MCF 10A (cell line): ENCODE data around the gene C1orf94. TPM values are rescaled to one million over a fixed set of nuclear protein-coding genes. Genes with fewer than 3 reads are reported as not detected.

Experiments used
- BruUV-seq: library from RNA; stranded (reverse); fragments of 400-500 nt; replicated peaks from 2 replicates; lab custom pipeline; 2021; lab: Mats Ljungman, UMichigan
- CTCF ChIA-PET: fragments of 300-600 bp; sonication (Branson Sonifier 250); formaldehyde crosslinking; extraction: SDS; loops from one replicate; lab custom pipeline; 2021; ENCODE audit warnings: antibody characterized with exemption, inconsistent platforms; lab: Yijun Ruan, JAX
- POLR2A ChIA-PET: fragments of 300-600, 350-650 bp; sonication (Branson Sonifier 250); formaldehyde crosslinking; extraction: SDS; loops from one replicate; lab custom pipeline; 2020; ENCODE audit warnings: antibody characterized with exemption, inconsistent platforms; lab: Yijun Ruan, JAX
- DNase-seq: peaks from one replicate; pipeline ENCODE4 v3.0.0-alpha.2; 2018; ENCODE audit not compliant: unreplicated experiment
- H3K27ac Mint-ChIP-seq: one replicate; pipeline ENCODE4 v1.8.0; 2022; ENCODE audit warnings: mild to moderate bottlenecking, low read depth, mixed read lengths; ENCODE audit not compliant: unreplicated experiment
- H3K27me3 Mint-ChIP-seq: one replicate; pipeline ENCODE4 v1.8.0; 2022; ENCODE audit warnings: mixed read lengths; ENCODE audit not compliant: insufficient read depth, unreplicated experiment
- H3K36me3 Mint-ChIP-seq: one replicate; pipeline ENCODE4 v1.8.0; 2022; ENCODE audit warnings: mild to moderate bottlenecking, moderate library complexity, mixed read lengths; ENCODE audit not compliant: insufficient read depth, unreplicated experiment
- H3K4me1 Mint-ChIP-seq: one replicate; pipeline ENCODE4 v1.8.0; 2022; ENCODE audit warnings: mixed read lengths; ENCODE audit not compliant: insufficient read depth, unreplicated experiment
- H3K4me3 Mint-ChIP-seq: one replicate; pipeline ENCODE4 v1.8.0; 2022; ENCODE audit warnings: mild to moderate bottlenecking, moderate library complexity, mixed read lengths; ENCODE audit not compliant: unreplicated experiment
- H3K9me3 Mint-ChIP-seq: one replicate; pipeline ENCODE4 v1.8.0; 2022; ENCODE audit warnings: mixed read lengths; ENCODE audit not compliant: unreplicated experiment
- intact Hi-C: fragments of 100-400 bp; cut with micrococcal nuclease; formaldehyde crosslinking; loops from 2 replicates; pipeline ENCODE4 v1.14.1; 2022
- total RNA-seq: library from RNA; stranded (reverse); gene quantifications from 2 replicates; pipeline ENCODE4 v1.2.3, GENCODE V29; 2022
- TF ChIP-seq, protein P1 (sequence below): fragments of 200-600 bp; IDR thresholded peaks from one replicate; pipeline ENCODE4 v1.8.0; 2022; ENCODE audit warnings: antibody characterized with exemption, mild to moderate bottlenecking; ENCODE audit not compliant: unreplicated experiment

Gene C1orf94
- total RNA-seq, 1 experiment from 2014 or later, result not detected

DNA sequence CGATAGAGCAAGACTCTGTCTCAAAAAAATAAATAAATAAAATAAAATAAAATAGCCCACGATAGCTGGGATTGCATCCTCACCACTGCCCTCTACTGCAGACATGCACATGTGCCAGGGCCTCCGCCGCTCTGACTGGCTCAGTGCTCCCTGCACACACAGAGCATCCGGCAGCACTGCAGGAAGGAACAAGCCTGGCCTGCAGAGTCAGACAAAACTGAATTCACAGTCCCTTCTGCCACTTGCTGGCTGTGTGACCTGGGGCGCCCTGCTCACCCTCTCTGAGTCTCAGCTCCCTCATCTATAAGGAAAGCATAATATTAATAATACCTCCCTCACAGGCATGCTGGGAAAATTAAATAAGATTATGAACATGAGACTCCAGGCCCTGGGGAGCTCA is 47.1 kb upstream of the C1orf94 start:
- Mint-ChIP-seq H3K4me1 (no peaks in the 10 kb centered on the region), H3K27ac (no peak overlapping the region), H3K4me3 (no peak overlapping the region), H3K9me3 (peaks cover 61% of the 10 kb centered on the region), H3K36me3 (no peaks in the 10 kb centered on the region), H3K27me3 (no peaks in the 10 kb centered on the region)
- TF ChIP-seq, protein P1, sequence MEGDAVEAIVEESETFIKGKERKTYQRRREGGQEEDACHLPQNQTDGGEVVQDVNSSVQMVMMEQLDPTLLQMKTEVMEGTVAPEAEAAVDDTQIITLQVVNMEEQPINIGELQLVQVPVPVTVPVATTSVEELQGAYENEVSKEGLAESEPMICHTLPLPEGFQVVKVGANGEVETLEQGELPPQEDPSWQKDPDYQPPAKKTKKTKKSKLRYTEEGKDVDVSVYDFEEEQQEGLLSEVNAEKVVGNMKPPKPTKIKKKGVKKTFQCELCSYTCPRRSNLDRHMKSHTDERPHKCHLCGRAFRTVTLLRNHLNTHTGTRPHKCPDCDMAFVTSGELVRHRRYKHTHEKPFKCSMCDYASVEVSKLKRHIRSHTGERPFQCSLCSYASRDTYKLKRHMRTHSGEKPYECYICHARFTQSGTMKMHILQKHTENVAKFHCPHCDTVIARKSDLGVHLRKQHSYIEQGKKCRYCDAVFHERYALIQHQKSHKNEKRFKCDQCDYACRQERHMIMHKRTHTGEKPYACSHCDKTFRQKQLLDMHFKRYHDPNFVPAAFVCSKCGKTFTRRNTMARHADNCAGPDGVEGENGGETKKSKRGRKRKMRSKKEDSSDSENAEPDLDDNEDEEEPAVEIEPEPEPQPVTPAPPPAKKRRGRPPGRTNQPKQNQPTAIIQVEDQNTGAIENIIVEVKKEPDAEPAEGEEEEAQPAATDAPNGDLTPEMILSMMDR, result no peak
- intact Hi-C loops, result no loop called here
- ChIA-PET POLR2A (no interaction called here), CTCF (no interaction called here)
- BruUV-seq, result no TSS peak
- DNase-seq, result no peak

DNA sequence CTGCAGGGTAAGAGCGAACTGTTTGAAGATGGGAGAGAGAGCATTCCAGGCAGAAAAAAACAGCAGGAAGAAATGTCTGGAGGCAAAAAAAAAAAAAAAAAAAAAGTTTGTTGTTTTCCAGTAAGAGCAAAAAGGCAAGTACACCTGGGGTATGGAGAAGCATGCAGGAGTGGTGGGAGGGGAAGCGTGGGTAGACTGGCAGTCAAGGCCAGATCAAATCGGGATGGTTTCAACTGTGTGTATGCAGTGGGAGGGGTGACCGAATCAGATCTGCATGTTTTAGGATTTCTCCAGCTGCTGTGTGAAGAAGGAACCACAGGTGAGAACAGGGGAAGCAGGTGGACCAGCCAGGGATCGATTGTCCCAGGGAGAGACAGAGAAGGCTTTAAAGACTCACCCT is 46.4 kb upstream of the C1orf94 start:
- no peaks in the 10 kb centered on the region for H3K36me3 Mint-ChIP-seq
- TF ChIP-seq, protein P1, result no peak
- POLR2A ChIA-PET, result no interaction called here
- H3K4me1 Mint-ChIP-seq, result no peaks in the 10 kb centered on the region
- H3K4me3 Mint-ChIP-seq, result no peak overlapping the region
- CTCF ChIA-PET, result no interaction called here
- no peaks in the 10 kb centered on the region for H3K27me3 Mint-ChIP-seq
- H3K9me3 Mint-ChIP-seq, result peaks cover 54% of the 10 kb centered on the region
- H3K27ac Mint-ChIP-seq, result no peak overlapping the region
- DNase-seq, result no peak
- BruUV-seq, result no TSS peak
- intact Hi-C loops, result no loop called here

DNA sequence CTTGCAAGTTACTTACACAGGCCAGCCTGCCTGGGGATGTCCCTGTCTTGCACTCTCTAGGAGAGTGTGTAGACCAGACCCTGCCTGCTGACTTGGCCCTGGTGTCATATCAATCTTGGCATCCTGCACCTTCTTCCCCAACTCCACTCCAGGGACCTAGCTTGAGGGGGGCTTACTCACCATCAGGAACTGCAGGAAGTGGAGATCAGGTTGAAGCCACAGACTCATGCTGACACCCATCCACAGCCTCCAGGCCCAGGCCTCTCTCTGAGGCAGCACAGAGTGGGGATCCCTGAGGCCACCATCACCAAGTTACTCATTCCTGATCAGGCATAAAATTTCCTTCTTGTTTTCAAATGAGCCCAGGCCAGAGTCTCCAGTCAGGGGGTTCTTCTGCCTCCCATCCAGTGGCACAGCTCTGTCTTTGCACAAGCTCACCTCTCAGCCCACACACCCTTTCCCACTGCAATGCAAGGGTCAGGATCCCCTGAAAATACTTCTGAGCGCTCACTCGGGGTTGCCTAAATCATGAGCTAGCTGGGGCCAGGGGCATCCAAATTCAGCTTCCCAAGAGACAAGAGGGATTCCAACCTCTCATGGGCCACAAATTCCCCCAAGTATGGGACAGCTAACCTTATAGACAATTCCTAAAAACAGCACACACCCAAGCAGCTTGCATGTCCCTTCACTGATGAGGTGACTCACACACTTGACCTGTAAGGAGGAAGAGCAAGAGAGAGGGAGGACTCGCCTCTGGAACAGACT is 45.1 kb upstream of the C1orf94 start:
- no peaks in the 10 kb centered on the region for H3K27me3 Mint-ChIP-seq
- intact Hi-C loops, result no loop called here
- DNase-seq, result no peak
- no peaks in the 10 kb centered on the region for H3K4me1 Mint-ChIP-seq
- H3K9me3 Mint-ChIP-seq, result peaks cover 50% of the 10 kb centered on the region
- TF ChIP-seq, protein P1, result no peak
- ChIA-PET CTCF (interaction anchor here (0.6 kb wide), 3 partner anchors 155 to 672 kb away, joined by 3 read pairs; no protein-coding TSS in a partner anchor), POLR2A (no interaction called here)
- no peak overlapping the region for H3K27ac Mint-ChIP-seq
- no peak overlapping the region for H3K4me3 Mint-ChIP-seq
- no peaks in the 10 kb centered on the region for H3K36me3 Mint-ChIP-seq
- no TSS peak for BruUV-seq

DNA sequence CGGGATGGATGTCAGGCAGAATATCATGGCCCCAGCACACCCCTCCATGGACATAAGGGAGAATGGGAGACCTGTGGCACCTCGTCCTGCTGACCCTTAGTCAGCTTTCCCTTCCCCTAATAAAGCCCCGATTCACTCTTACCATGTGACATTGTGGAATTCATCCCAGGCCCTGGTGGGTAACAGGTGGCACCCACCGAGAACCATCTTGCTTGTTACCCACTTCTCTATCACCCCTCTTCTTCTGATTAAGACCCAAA is 44.6 kb upstream of the C1orf94 start:
- Mint-ChIP-seq H3K36me3 (no peaks in the 10 kb centered on the region), H3K4me1 (no peaks in the 10 kb centered on the region), H3K9me3 (peaks cover 50% of the 10 kb centered on the region), H3K27me3 (no peaks in the 10 kb centered on the region), H3K27ac (no peak overlapping the region), H3K4me3 (no peak overlapping the region)
- no peak for DNase-seq
- CTCF ChIA-PET, result interaction anchor here (0.6 kb wide), 3 partner anchors 155 to 672 kb away, joined by 3 read pairs; no protein-coding TSS in a partner anchor
- TF ChIP-seq, protein P1, result no peak
- BruUV-seq, result no TSS peak
- intact Hi-C loops, result no loop called here
- POLR2A ChIA-PET, result no interaction called here
